Calu3 (cell line): ENCODE results near the gene TMPRSS2. TPM values are rescaled to one million over a fixed set of nuclear protein-coding genes. Genes with fewer than 3 reads are reported as not detected.

Source experiments
- BruUV-seq: library from RNA; stranded (reverse); fragments of 400-500 nt; replicated peaks from 2 replicates; lab custom pipeline; 2021; lab: Mats Ljungman, UMichigan
- CTCF ChIA-PET: fragments of 300-600 bp; sonication (Branson Sonifier 250); formaldehyde crosslinking; loops from one replicate; lab custom pipeline; 2022; ENCODE audit warnings: antibody characterized with exemption; lab: Charles Lee
- DNase-seq: peaks from one replicate; pipeline ENCODE4 v3.0.0; 2022
- H3K27ac Mint-ChIP-seq: one replicate; pipeline ENCODE4 v1.8.0; 2022; ENCODE audit warnings: mixed read lengths; ENCODE audit not compliant: unreplicated experiment
- H3K27me3 Mint-ChIP-seq: one replicate; pipeline ENCODE4 v1.8.0; 2022; ENCODE audit warnings: mixed read lengths; ENCODE audit not compliant: unreplicated experiment
- H3K36me3 Mint-ChIP-seq: one replicate; pipeline ENCODE4 v1.8.0; 2022; ENCODE audit warnings: mild to moderate bottlenecking, moderate library complexity, mixed read lengths; ENCODE audit not compliant: insufficient read depth, unreplicated experiment
- H3K4me1 Mint-ChIP-seq: one replicate; pipeline ENCODE4 v1.8.0; 2022; ENCODE audit warnings: mild to moderate bottlenecking, low read depth, mixed read lengths; ENCODE audit not compliant: unreplicated experiment
- H3K4me3 Mint-ChIP-seq: one replicate; pipeline ENCODE4 v1.8.0; 2022; ENCODE audit warnings: mild to moderate bottlenecking, low read depth, moderate library complexity, mixed read lengths; ENCODE audit not compliant: unreplicated experiment
- H3K9me3 Mint-ChIP-seq: one replicate; pipeline ENCODE4 v1.8.0; 2022; ENCODE audit warnings: low read depth, mixed read lengths; ENCODE audit not compliant: unreplicated experiment
- CTCF ChIP-seq: fragments of 200-600 bp; IDR thresholded peaks from one replicate; pipeline ENCODE4 v1.8.0; 2022; ENCODE audit warnings: antibody characterized with exemption; ENCODE audit not compliant: unreplicated experiment
- intact Hi-C: fragments of 100-400 bp; cut with micrococcal nuclease; formaldehyde crosslinking; loops from one replicate; pipeline ENCODE4 v1.10.0; 2022; ENCODE audit not compliant: unreplicated experiment
- total RNA-seq: library from RNA; stranded (reverse); gene quantifications from 2 replicates; pipeline ENCODE4 v1.2.3, GENCODE V29; 2022

The TMPRSS2 gene
- total RNA-seq, 1 experiment from 2014 or later, result 13.1 TPM

- H3K4me3 Mint-ChIP-seq, result no peak overlapping the region
- no peak for TF ChIP-seq CTCF
- H3K27me3 Mint-ChIP-seq, result no peaks in the 10 kb centered on the region
- no TSS peak for BruUV-seq
- no peaks in the 10 kb centered on the region for H3K36me3 Mint-ChIP-seq
- no peaks in the 10 kb centered on the region for H3K9me3 Mint-ChIP-seq
- no peaks in the 10 kb centered on the region for H3K4me1 Mint-ChIP-seq
- CTCF ChIA-PET, result no interaction called here
- no peak overlapping the region for H3K27ac Mint-ChIP-seq
- DNase-seq, result no peak
- intact Hi-C loops, result no loop called here
Observed at GRCh38 chr21:41489329-41489728, 18.6 kb downstream of the TMPRSS2 start.

- DNase-seq, result no peak
- CTCF ChIA-PET, result no interaction called here
- no peak for TF ChIP-seq CTCF
- BruUV-seq, result no TSS peak
- no peaks in the 10 kb centered on the region for H3K9me3 Mint-ChIP-seq
- no peak overlapping the region for H3K27ac Mint-ChIP-seq
- no peaks in the 10 kb centered on the region for H3K36me3 Mint-ChIP-seq
- no peaks in the 10 kb centered on the region for H3K4me1 Mint-ChIP-seq
- no peaks in the 10 kb centered on the region for H3K27me3 Mint-ChIP-seq
- intact Hi-C loops, result no loop called here
- H3K4me3 Mint-ChIP-seq, result no peak overlapping the region
Observed at GRCh38 chr21:41488080-41488479, 19.9 kb downstream of the TMPRSS2 start.

- intact Hi-C loops, result no loop called here
Observed at GRCh38 chr21:41487082-41487481, 20.9 kb downstream of the TMPRSS2 start.

GRCh38 chr21:41483973-41484372 is 24.0 kb downstream of the TMPRSS2 start:
- CTCF ChIA-PET, result no interaction called here
- no peaks in the 10 kb centered on the region for H3K36me3 Mint-ChIP-seq
- H3K27ac Mint-ChIP-seq, result no peak overlapping the region
- H3K9me3 Mint-ChIP-seq, result no peaks in the 10 kb centered on the region
- no peak for TF ChIP-seq CTCF
- H3K27me3 Mint-ChIP-seq, result no peaks in the 10 kb centered on the region
- BruUV-seq, result no TSS peak
- DNase-seq, result no peak
- intact Hi-C loops, result no loop called here
- no peaks in the 10 kb centered on the region for H3K4me1 Mint-ChIP-seq
- no peak overlapping the region for H3K4me3 Mint-ChIP-seq

More at GRCh38 chr21:41487082-41487481, 20.9 kb downstream of the TMPRSS2 start:
- CTCF ChIA-PET, result no interaction called here
- no peaks in the 10 kb centered on the region for H3K27me3 Mint-ChIP-seq
- no peaks in the 10 kb centered on the region for H3K36me3 Mint-ChIP-seq
- TF ChIP-seq CTCF, result no peak
- no peak overlapping the region for H3K4me3 Mint-ChIP-seq
- H3K9me3 Mint-ChIP-seq, result no peaks in the 10 kb centered on the region
- no peak overlapping the region for H3K27ac Mint-ChIP-seq
- DNase-seq, result no peak
- no peaks in the 10 kb centered on the region for H3K4me1 Mint-ChIP-seq
- no TSS peak for BruUV-seq
